WTC11 (cell line): Measurements from ENCODE around the gene AURKB.

Experiments used
- CBFB ChIP-seq: sonication (generic); formaldehyde crosslinking; IDR thresholded peaks from 2 replicates; pipeline ENCODE4 v1.8.1; 2022; ENCODE audit warnings: mild to moderate bottlenecking, low read depth, missing genetic modification reagents
- CREB1 ChIP-seq: sonication (generic); formaldehyde crosslinking; IDR thresholded peaks from 2 replicates; pipeline ENCODE4 v1.8.0; 2023; ENCODE audit warnings: mild to moderate bottlenecking, missing genetic modification reagents
- CREM ChIP-seq: sonication (generic); formaldehyde crosslinking; IDR thresholded peaks from 2 replicates; pipeline ENCODE4 v1.8.1; 2022; ENCODE audit warnings: mild to moderate bottlenecking, missing genetic modification reagents, moderate library complexity
- ZNF219 ChIP-seq: sonication (generic); formaldehyde crosslinking; IDR thresholded peaks from 2 replicates; pipeline ENCODE4 v1.8.0; 2023; ENCODE audit warnings: missing genetic modification reagents, mild to moderate bottlenecking, borderline replicate concordance
- TF ChIP-seq, protein P1 (sequence below): fragments of 200-600 bp; IDR thresholded peaks from 2 replicates; pipeline ENCODE4 v1.8.0; 2022; ENCODE audit warnings: antibody characterized with exemption
- TF ChIP-seq, protein P2 (sequence below): sonication (generic); formaldehyde crosslinking; IDR thresholded peaks from 2 replicates; pipeline ENCODE4 v1.8.1; 2023; ENCODE audit warnings: mild to moderate bottlenecking, missing genetic modification reagents, moderate library complexity
- TF ChIP-seq, protein P3 (sequence below): sonication (generic); formaldehyde crosslinking; IDR thresholded peaks from 2 replicates; pipeline ENCODE4 v1.8.0; 2022; ENCODE audit warnings: mild to moderate bottlenecking, missing genetic modification reagents
- TF ChIP-seq, protein P4 (sequence below): sonication (generic); formaldehyde crosslinking; conservative IDR thresholded peaks from 2 replicates; pipeline ENCODE4 v1.8.1; 2022; ENCODE audit warnings: mild to moderate bottlenecking, missing genetic modification reagents
- TF ChIP-seq, protein P5 (sequence below): sonication (generic); formaldehyde crosslinking; IDR thresholded peaks from 2 replicates; pipeline ENCODE4 v1.8.1; 2022; ENCODE audit warnings: mild to moderate bottlenecking, missing genetic modification reagents, moderate library complexity, borderline replicate concordance
- TF ChIP-seq, protein P6 (sequence below): sonication (generic); formaldehyde crosslinking; IDR thresholded peaks from 2 replicates; pipeline ENCODE4 v1.8.1; 2023; ENCODE audit warnings: mild to moderate bottlenecking, missing genetic modification reagents
- TF ChIP-seq, protein P7 (sequence below): sonication (generic); formaldehyde crosslinking; IDR thresholded peaks from 2 replicates; pipeline ENCODE4 v1.8.0; 2022; ENCODE audit warnings: mild to moderate bottlenecking, missing genetic modification reagents

DNA sequence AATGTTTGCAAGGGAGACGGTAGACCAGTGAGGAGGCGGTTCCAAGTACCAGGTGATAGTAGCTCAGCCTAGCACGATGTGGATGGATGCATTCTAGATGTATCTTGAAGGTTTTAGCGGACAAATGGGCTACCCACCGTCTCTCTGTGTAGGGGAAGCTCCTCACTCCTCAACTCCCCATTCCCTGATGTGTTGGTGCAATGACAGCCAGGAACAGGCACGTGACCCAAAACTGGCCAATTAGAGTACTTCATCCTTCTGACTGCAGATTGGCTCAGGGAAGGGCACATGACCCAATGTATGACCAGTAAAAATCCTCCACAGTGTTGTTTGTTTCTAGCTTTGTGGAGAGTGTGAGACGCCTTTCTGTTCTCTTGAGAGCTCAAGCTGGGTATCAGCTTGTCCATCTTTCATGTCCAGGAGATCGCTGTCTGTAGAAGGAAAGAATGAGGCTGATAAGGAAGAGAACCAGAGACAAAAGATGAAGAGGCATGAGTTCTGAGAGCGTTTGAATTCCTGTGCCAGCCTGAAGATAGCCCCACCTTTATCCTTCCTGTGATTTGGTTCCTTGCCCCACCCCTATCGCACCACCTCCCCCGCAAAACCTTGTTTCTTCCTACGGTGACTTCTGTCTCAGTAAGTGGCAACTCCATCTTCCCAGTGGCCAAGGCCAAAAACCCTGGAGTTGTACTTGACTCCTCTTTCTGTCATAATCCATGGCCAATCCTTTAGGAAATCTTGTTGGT lies 18.1 kb downstream of the AURKB start:
- TF ChIP-seq, protein P1, sequence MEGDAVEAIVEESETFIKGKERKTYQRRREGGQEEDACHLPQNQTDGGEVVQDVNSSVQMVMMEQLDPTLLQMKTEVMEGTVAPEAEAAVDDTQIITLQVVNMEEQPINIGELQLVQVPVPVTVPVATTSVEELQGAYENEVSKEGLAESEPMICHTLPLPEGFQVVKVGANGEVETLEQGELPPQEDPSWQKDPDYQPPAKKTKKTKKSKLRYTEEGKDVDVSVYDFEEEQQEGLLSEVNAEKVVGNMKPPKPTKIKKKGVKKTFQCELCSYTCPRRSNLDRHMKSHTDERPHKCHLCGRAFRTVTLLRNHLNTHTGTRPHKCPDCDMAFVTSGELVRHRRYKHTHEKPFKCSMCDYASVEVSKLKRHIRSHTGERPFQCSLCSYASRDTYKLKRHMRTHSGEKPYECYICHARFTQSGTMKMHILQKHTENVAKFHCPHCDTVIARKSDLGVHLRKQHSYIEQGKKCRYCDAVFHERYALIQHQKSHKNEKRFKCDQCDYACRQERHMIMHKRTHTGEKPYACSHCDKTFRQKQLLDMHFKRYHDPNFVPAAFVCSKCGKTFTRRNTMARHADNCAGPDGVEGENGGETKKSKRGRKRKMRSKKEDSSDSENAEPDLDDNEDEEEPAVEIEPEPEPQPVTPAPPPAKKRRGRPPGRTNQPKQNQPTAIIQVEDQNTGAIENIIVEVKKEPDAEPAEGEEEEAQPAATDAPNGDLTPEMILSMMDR, result no peak
- TF ChIP-seq, protein P2, sequence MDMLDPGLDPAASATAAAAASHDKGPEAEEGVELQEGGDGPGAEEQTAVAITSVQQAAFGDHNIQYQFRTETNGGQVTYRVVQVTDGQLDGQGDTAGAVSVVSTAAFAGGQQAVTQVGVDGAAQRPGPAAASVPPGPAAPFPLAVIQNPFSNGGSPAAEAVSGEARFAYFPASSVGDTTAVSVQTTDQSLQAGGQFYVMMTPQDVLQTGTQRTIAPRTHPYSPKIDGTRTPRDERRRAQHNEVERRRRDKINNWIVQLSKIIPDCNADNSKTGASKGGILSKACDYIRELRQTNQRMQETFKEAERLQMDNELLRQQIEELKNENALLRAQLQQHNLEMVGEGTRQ (CRISPR knock-in tag), result peak; percentile 99
- TF ChIP-seq CBFB (no peak), CREB1 (no peak), ZNF219 (no peak), CREM (CRISPR knock-in tag) (no peak)
- TF ChIP-seq, protein P3, sequence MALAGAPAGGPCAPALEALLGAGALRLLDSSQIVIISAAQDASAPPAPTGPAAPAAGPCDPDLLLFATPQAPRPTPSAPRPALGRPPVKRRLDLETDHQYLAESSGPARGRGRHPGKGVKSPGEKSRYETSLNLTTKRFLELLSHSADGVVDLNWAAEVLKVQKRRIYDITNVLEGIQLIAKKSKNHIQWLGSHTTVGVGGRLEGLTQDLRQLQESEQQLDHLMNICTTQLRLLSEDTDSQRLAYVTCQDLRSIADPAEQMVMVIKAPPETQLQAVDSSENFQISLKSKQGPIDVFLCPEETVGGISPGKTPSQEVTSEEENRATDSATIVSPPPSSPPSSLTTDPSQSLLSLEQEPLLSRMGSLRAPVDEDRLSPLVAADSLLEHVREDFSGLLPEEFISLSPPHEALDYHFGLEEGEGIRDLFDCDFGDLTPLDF (CRISPR knock-in tag), result no peak
- TF ChIP-seq, protein P4, sequence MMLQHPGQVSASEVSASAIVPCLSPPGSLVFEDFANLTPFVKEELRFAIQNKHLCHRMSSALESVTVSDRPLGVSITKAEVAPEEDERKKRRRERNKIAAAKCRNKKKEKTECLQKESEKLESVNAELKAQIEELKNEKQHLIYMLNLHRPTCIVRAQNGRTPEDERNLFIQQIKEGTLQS (CRISPR knock-in tag), result no peak
- TF ChIP-seq, protein P5, sequence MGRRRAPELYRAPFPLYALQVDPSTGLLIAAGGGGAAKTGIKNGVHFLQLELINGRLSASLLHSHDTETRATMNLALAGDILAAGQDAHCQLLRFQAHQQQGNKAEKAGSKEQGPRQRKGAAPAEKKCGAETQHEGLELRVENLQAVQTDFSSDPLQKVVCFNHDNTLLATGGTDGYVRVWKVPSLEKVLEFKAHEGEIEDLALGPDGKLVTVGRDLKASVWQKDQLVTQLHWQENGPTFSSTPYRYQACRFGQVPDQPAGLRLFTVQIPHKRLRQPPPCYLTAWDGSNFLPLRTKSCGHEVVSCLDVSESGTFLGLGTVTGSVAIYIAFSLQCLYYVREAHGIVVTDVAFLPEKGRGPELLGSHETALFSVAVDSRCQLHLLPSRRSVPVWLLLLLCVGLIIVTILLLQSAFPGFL (CRISPR knock-in tag), result no peak
- TF ChIP-seq, protein P6, sequence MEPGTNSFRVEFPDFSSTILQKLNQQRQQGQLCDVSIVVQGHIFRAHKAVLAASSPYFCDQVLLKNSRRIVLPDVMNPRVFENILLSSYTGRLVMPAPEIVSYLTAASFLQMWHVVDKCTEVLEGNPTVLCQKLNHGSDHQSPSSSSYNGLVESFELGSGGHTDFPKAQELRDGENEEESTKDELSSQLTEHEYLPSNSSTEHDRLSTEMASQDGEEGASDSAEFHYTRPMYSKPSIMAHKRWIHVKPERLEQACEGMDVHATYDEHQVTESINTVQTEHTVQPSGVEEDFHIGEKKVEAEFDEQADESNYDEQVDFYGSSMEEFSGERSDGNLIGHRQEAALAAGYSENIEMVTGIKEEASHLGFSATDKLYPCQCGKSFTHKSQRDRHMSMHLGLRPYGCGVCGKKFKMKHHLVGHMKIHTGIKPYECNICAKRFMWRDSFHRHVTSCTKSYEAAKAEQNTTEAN (CRISPR knock-in tag), result no peak
- TF ChIP-seq, protein P7, sequence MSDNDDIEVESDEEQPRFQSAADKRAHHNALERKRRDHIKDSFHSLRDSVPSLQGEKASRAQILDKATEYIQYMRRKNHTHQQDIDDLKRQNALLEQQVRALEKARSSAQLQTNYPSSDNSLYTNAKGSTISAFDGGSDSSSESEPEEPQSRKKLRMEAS (CRISPR knock-in tag), result peak; percentile 72; the same call in 1 of the 2 replicates
